Testis (tissue), 2 donors: Measurements from ENCODE around the gene NCKAP5.

Experiments
- CTCF ChIP-seq, 3 experiments: fragments of 450-650 bp in 2 of 3; fragments of 200-600 bp in 1 of 3; sonication (generic) in 1 of 3; IDR thresholded peaks; one replicate each; pipeline ENCODE4 v1.5.1; 2016 to 2019; ENCODE audit warnings: antibody characterized with exemption in 3 of 3, mild to moderate bottlenecking in 2 of 3, moderate library complexity in 1 of 3
- POLR2A ChIP-seq: fragments of 450-650 bp; IDR thresholded peaks from one replicate; pipeline ENCODE4 v1.6.1; 2017; ENCODE audit warnings: antibody characterized with exemption, mild to moderate bottlenecking, moderate library complexity

GRCh38 chr2:132664096-132664495 lies 904.2 kb downstream of the NCKAP5 start:
- TF ChIP-seq CTCF (IDR thresholded peaks at IDR 0.05) (no peak), POLR2A (no peak)
